ENCODE data around the gene IKBIP.
A peak's percentile ranks its signal among the peaks of the same experiment; 100 is the strongest.

The IKBIP gene

GRCh38 chr12:98638009-98638408 lies 6.6 kb downstream of the IKBIP start:
- H3K4me3 ChIP-seq (replicated peaks; ENCODE audit: low read depth, low read length) = no peak overlapping the region
- TF ChIP-seq CTCF (IDR thresholded peaks at IDR 0.05; ENCODE audit: low read depth, low read length, missing control alignments) = no peak
- no peak for DNase-seq (ENCODE audit: extremely low read depth, low read depth)

GRCh38 chr12:98637068-98637467 lies 7.5 kb downstream of the IKBIP start:
- TF ChIP-seq CTCF (IDR thresholded peaks at IDR 0.05; ENCODE audit: low read depth, low read length, missing control alignments) = no peak
- no peak overlapping the region for H3K4me3 ChIP-seq (replicated peaks; ENCODE audit: low read depth, low read length)
- no peak for DNase-seq (ENCODE audit: extremely low read depth, low read depth)

- peak; percentile 37 for DNase-seq (ENCODE audit: extremely low read depth, low read depth)
- H3K4me3 ChIP-seq (replicated peaks; ENCODE audit: low read depth, low read length) = no peak overlapping the region
- no peak for TF ChIP-seq CTCF (IDR thresholded peaks at IDR 0.05; ENCODE audit: low read depth, low read length, missing control alignments)
Measured at GRCh38 chr12:98635657-98636323, 8.8 kb downstream of the IKBIP start.

- no peak for DNase-seq (ENCODE audit: extremely low read depth, low read depth)
- H3K4me3 ChIP-seq (replicated peaks; ENCODE audit: low read depth, low read length) = no peak overlapping the region
- TF ChIP-seq CTCF (IDR thresholded peaks at IDR 0.05; ENCODE audit: low read depth, low read length, missing control alignments) = no peak
Measured at GRCh38 chr12:98618952-98619351, 25.6 kb downstream of the IKBIP start.

- DNase-seq (ENCODE audit: extremely low read depth, low read depth) = no peak
- no peak for TF ChIP-seq CTCF (IDR thresholded peaks at IDR 0.05; ENCODE audit: low read depth, low read length, missing control alignments)
- H3K4me3 ChIP-seq (replicated peaks; ENCODE audit: low read depth, low read length) = no peak overlapping the region
Measured at GRCh38 chr12:98612696-98613334, 31.8 kb downstream of the IKBIP start.

- H3K4me3 ChIP-seq (replicated peaks; ENCODE audit: low read depth, low read length) = no peak overlapping the region
- no peak for DNase-seq (ENCODE audit: extremely low read depth, low read depth)
- no peak for TF ChIP-seq CTCF (IDR thresholded peaks at IDR 0.05; ENCODE audit: low read depth, low read length, missing control alignments)
Measured at GRCh38 chr12:98610596-98610995, 34.0 kb downstream of the IKBIP start.

Measured in HFF-Myc (cell line).